ENCODE results near the gene MTMR3.

MTMR3 gene

GRCh38 chr22:29916007-29916544 is 33.1 kb downstream of the MTMR3 start:
- no peak for DNase-seq

GRCh38 chr22:29917052-29917902 is 34.3 kb downstream of the MTMR3 start:
- DNase-seq, result no peak

GRCh38 chr22:29925402-29925801 is 42.4 kb downstream of the MTMR3 start:
- no peak for DNase-seq

- DNase-seq, result no peak
These were observed 43.1 kb downstream of the MTMR3 start for GRCh38 chr22:29926057-29926456.

- peak; percentile 36 to 72 (median 47) for DNase-seq
These were observed 49.2 kb downstream of the MTMR3 start for GRCh38 chr22:29932136-29932535.

- DNase-seq, result no peak
These were observed 50.6 kb downstream of the MTMR3 start for GRCh38 chr22:29933619-29934018.

DNA sequence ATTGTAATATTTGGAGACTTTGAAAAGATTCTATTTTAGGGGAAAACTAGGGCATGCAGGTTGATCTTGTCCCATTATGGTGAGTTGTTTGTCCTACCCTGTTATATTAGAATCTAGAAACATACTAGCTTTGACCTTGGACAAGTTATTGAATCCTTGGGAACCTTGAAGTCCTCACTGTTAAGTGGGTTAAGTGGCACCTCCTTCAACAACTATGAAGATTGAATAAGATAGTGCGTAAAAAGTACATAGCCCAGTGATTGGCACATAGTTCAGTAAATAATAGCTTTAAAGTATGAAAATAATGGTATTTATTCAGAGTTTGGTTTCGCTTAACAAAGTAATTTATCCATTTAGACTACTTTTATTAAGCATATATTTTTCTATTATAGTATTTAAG is 51.6 kb downstream of the MTMR3 start:
- DNase-seq, result no peak

GRCh38 chr22:29936186-29936585 is 53.2 kb downstream of the MTMR3 start:
- DNase-seq, result no peak

DNA sequence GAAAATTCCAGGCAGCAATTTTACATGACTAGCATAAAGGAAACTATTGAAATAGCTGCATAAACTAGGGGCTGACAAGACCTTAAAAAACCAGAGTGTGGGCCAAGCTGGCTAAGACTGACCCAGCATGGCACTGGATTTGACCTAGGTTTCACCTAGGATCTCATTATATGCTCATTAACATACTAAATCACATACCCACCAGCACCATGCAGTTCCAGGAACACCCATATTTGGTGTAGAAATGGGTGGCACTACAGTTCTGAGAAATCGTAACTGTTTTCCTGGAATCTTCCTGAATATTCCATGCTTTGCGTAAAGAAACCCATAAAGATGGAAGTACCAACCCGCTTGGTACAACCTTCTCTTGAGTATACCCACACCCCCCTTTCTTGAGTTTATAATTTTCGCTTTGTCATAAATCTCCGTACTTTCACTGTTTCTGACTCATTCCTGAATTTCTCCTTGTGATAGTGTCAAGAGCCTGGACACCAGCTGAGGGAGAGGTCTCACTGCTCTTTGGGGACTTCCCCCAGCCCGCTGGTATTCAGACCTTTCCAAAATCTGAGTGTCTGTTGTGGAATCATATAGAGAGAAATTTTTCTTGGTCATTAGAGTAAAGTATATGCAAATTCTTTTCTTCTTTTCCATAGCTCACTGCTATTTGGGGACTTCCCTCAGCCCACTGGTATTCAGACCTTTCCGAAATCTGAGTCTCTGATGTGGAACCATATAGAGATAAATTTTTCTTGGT is 55.1 kb downstream of the MTMR3 start:
- peak; percentile 79 to 91 (median 80) for DNase-seq

DNA sequence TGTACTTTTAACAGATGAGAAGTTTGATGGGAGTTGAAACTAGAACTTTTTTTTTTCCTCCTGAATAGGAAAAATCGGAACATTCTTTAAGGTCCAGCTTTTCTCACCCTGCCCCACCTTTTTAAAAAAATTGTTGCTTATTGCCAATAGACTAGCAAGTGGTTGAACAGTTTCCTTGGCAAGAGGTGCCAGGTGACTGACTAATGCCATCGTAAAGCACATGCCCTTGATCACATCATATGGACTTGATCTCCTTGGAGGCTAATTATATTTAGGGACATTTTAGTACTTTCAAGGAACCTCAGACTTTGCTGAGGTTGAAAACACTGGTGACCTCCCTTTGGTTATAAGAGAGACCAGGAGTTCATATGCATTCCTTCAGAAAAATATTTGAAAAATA is 57.6 kb downstream of the MTMR3 start:
- no peak for DNase-seq

GRCh38 chr22:29944339-29944738 is 61.4 kb downstream of the MTMR3 start:
- DNase-seq, result no peak

- DNase-seq, result no peak
These were observed 62.5 kb downstream of the MTMR3 start for GRCh38 chr22:29945435-29945834.

DNA sequence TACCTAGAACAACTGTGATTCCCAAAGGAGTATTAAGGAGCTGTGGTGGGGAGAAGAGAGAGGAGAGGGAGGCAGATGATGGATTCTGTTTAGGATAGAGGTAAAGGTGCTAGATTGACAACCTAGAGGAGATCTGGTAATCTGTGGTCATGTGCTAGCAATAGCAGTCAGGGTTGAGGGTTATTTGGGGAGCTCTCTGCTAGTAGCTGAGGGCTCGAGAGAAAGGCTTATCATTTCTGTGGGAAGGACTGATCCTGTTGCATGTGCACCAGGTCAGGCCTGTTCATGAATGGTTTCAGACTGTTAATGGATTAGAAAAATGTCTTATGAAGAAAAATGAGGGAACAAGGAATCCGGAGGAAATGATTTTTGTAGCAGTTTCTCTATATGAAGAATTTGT is 63.2 kb downstream of the MTMR3 start:
- DNase-seq, result no peak

DNA sequence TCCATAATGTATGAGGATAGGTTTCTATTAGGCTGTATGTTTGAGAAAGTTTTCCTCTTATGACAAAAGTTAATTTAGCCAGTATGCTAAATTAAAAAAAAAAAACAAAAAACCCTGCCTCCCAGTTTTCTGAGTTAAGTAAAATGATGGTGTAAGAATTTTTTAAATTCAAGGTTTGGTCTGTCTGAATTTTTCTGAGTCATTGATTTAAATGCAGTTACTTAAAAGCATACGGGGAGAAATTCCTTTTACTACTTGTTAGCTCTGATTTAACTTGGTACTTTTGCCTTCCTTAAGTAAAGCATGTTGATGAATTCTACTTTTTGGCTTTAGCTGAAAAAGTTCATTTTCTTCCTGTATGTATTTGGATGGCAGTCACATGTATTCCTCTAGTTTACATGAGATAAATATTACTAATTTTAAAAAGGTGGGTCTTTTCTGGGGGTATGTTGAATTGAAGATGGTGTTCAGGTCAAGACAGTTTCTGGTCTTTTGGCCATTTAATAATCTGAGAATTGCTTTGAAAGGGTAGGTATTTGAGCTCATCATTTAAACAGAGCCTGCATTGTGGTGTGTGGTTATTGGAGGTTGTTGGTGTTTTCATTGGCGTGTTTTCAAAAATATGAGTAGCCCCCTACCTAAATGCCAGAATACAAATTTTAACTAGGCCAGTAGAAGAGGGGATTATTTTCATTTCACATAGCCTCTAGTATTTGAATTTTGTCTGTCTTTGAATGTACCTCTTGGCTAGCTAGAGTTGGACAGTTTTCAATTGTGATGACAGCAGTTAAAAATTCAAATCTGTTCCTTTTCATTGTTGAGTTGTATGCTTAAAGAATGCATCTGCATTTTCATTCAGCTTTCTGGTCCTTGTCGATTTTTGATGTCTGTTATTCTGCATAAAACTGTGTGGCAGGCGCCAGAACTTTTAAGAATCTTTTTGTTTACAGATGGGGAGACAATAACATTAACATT is 64.7 kb downstream of the MTMR3 start:
- DNase-seq, result peak in 1 of 3 donors; percentile 23

GRCh38 chr22:29948385-29948769 is 65.4 kb downstream of the MTMR3 start:
- no peak for DNase-seq

DNA sequence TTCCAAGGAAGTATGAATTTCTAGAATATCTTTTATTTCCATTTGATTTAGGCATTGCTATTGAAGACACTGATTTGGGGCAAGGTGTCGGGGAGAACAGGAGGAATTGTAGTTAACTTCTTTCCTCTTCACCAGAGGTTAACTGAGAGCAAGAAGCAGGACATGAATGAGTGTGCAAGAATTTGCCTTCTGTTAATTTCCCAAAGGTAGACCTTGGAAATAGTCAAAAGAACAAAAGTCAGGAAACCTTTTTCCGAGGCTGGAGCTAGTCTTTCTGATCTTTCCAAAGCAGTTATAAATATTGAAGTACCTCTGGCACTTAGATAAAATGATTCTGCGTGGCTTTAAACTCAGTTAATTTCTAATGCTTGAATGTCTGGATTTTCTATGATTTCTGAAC is 66.9 kb downstream of the MTMR3 start:
- no peak for DNase-seq

DNA sequence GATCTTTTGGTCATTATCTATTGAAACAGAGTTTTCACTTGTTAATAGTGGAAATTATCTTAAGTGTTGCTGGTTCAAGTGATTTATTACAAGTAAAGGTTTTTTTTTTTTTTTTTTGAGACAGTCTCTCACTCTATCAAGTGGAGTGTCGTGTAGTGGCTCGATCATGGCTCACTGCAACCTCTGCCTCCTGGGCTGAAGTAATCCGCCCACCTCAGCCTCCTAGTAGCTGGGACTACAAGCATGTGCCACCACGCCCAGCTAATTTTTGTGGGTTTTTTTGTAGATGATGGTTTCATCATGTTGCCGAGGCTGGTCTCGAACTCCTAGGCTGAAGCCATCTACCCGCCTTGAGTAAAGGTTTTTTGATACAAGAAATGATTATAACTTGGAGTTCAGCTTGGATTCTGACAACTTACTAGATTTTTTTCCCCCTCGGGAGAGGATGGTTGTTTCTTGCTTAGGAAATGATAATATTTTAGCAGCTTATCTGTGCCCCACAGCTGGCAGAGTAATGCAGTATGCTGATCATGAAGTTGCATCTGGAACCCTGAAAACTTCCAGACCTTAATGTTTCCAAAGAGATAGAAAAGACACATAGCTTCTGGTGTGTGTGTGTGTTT is 68.9 kb downstream of the MTMR3 start:
- DNase-seq, result peak; percentile 32 to 53 (median 53)

DNA sequence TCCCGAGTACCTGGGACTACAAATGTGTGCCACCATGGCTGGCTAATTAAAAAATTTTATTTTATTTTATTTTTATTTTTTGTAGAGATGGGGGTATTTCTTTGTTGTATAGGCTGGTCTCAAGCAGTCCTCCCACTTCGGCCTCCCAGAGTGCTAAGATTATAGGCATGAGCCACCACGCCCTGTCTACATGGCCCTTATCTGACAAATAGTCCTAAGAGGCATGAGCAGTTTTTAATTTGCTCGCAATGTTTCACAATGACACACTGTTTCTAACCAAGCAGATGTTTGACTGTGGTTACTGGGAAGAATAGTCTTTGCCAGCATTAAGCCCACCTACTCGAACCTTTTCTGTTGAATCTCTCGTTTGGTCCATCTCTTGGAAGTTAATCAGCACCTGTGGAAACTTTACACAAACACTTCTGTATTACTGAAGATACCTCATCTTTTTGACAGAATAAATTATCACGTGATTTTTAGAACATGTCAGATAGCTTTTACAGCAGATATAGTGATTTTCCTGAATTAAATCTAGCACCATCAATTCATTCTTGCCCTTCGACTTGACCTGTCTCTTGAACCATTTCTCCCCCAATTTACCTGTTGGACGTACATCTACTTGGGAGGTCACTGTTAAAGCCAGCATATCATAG is 71.4 kb downstream of the MTMR3 start:
- no peak for DNase-seq

- no peak for DNase-seq
These were observed 73.7 kb downstream of the MTMR3 start for GRCh38 chr22:29956680-29957079.

DNA sequence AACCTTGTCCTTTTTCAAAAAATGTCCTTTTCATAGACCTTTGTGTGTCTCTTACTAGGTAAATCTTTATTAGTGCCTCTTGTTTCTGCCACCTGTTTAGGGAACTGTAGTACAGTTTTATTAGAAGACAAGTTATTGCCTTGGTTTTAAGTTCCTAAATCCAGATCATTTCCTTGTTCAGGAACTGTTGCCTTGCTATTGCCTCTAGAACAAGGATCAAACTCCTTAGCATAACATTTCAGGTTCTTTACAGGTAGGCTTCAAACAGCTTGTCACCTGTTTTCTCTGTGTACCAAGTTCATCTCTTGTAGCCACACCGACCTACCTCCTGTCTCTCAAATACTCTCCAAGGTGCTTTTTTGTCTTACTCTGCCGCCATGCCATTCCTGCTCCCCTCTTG is 75.2 kb downstream of the MTMR3 start:
- DNase-seq, result no peak

- DNase-seq, result peak; percentile 18 to 56 (median 34)
These were observed 81.8 kb downstream of the MTMR3 start for GRCh38 chr22:29964776-29965175.

DNA sequence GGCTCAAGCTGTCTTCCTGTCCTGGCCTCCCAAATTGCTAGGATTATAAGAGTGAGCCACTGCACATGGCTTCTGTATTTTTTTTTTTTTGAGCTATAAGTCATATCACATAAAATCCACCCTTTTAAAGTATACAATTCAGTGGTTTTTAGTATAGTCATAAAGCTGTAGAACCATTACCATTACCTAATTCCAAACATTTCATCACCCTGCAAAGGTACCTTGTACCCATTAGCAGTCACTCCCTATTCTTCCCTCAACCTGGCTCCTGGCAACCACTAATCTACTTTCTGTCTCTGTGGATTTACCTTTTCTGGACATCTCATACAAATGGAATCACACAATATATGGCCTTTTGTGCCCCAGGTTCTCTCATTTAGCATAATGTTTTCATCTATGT is 84.5 kb downstream of the MTMR3 start:
- DNase-seq, result no peak

Measured in suppressor macrophage treated with lipopolysaccharide for 1 hour (primary cell).